Panc1 (cell line): Measurements from ENCODE around the gene PREB. TPM values are rescaled to one million over a fixed set of nuclear protein-coding genes. Genes with fewer than 3 reads are reported as not detected.

Source experiments
- ATAC-seq: fragments of 200-7000 bp; cut with Tn5 transposase; 2 replicates; pipeline ENCODE4 v1.9.1; 2020; ENCODE audit warnings: mild to moderate bottlenecking, moderate library complexity
- BruUV-seq: library from RNA; stranded (reverse); fragments of 400-500 nt; replicated peaks from 2 replicates; lab custom pipeline; 2021; lab: Mats Ljungman, UMichigan
- CTCF ChIA-PET: fragments of 300-600 bp; sonication (Branson Sonifier 250); formaldehyde crosslinking; loops from one replicate; lab custom pipeline; 2022; ENCODE audit warnings: antibody characterized with exemption; lab: Charles Lee
- POLR2A ChIA-PET: fragments of 300-600 bp; sonication (Branson Sonifier 250); formaldehyde crosslinking; loops from one replicate; lab custom pipeline; 2022; ENCODE audit warnings: antibody characterized with exemption; lab: Charles Lee
- DNase-seq: peaks from one replicate; pipeline ENCODE4 v3.0.0-alpha.2; 2010; ENCODE audit warnings: low read depth, low spot score
- H3K27ac ChIP-seq: 2 replicates; pipeline ENCODE4 v1.5.1; 2011; ENCODE audit warnings: mild to moderate bottlenecking, low read length, inconsistent platforms
- H3K27me3 ChIP-seq: fragments of 200-500 bp; sonication (Bioruptor generic); 2 replicates; pipeline ENCODE4 v1.6.0; 2014; ENCODE audit warnings: low read length, inconsistent platforms; ENCODE audit not compliant: control insufficient read depth, insufficient read depth
- H3K36me3 ChIP-seq: fragments of 200-500 bp; sonication (Bioruptor generic); 2 replicates; pipeline ENCODE4 v1.5.1; 2014; ENCODE audit warnings: inconsistent platforms, mild to moderate bottlenecking, low read length, moderate library complexity; ENCODE audit not compliant: control insufficient read depth, insufficient read depth
- H3K4me1 ChIP-seq: 2 replicates; pipeline ENCODE4 v1.5.1; 2011; ENCODE audit warnings: inconsistent platforms, mild to moderate bottlenecking, low read length, moderate library complexity; ENCODE audit not compliant: control insufficient read depth, insufficient read depth
- H3K4me3 ChIP-seq, 2 experiments: 2 replicates each; pipeline ENCODE4 v1.5.1; 2011 to 2012; ENCODE audit warnings: low read depth in 2 of 2, low read length in 2 of 2, mild to moderate bottlenecking in 2 of 2, inconsistent platforms in 1 of 2, moderate library complexity in 1 of 2
- H3K9me3 ChIP-seq: fragments of 200-500 bp; sonication (Bioruptor generic); 2 replicates; pipeline ENCODE4 v1.5.1; 2014; ENCODE audit warnings: low read depth, mild to moderate bottlenecking, inconsistent platforms, low read length, moderate library complexity; ENCODE audit not compliant: control insufficient read depth, insufficient read depth
- CTCF ChIP-seq: fragments of 450-650 bp; IDR thresholded peaks from 2 replicates; pipeline ENCODE4 v1.5.1; 2017; ENCODE audit warnings: mild to moderate bottlenecking
- POLR2AphosphoS5 ChIP-seq: IDR thresholded peaks from 2 replicates; pipeline ENCODE4 v1.6.1; 2012; ENCODE audit warnings: mild to moderate bottlenecking, low read depth, low read length, moderate library complexity
- REST ChIP-seq, 2 experiments: IDR thresholded peaks; 2 replicates each; pipeline ENCODE4 v1.6.1; 2011 to 2012; ENCODE audit warnings: low read depth in 2 of 2, control low read depth in 1 of 2, low read length in 1 of 2, mild to moderate bottlenecking in 1 of 2, moderate library complexity in 1 of 2; ENCODE audit not compliant: insufficient read depth in 1 of 2
- SIN3A ChIP-seq: IDR thresholded peaks from 2 replicates; pipeline ENCODE4 v1.6.1; 2012; ENCODE audit warnings: low read depth, mild to moderate bottlenecking, low read length, moderate library complexity, borderline replicate concordance; ENCODE audit not compliant: insufficient read depth
- TCF7L2 ChIP-seq: IDR thresholded peaks from 2 replicates; pipeline ENCODE4 v1.6.1; 2011; ENCODE audit warnings: mild to moderate bottlenecking, low read depth, low read length, inconsistent platforms
- in situ Hi-C: cut with HindIII; loops from 2 replicates; pipeline ENCODE4 v1.10.0; 2016; ENCODE audit warnings: low sequenced_read_pairs, low pct_unique_long_range_greater_than_20kb
- intact Hi-C: fragments of 100-400 bp; cut with micrococcal nuclease; formaldehyde crosslinking; loops from one replicate; pipeline ENCODE4 v1.10.0; 2022; ENCODE audit not compliant: unreplicated experiment
- total RNA-seq: library from RNA; stranded (reverse); gene quantifications from one replicate; pipeline ENCODE4 v1.2.1, GENCODE V29; 2021; ENCODE audit not compliant: unreplicated experiment

Gene PREB
- total RNA-seq, 1 experiment from 2014 or later, result 60.9 TPM

- no peak for ATAC-seq
- in situ Hi-C loops, result no loop called here
- Histone ChIP-seq H3K27me3 (peaks cover 2% of the 10 kb centered on the region), H3K36me3 (no peaks in the 10 kb centered on the region), H3K4me1 (no peaks in the 10 kb centered on the region), H3K27ac (no peak overlapping the region), H3K4me3 (no peak overlapping the region), H3K9me3 (no peaks in the 10 kb centered on the region)
- no TSS peak for BruUV-seq
- DNase-seq, result no peak
- intact Hi-C loops, result no loop called here
- ChIA-PET CTCF (no interaction called here), POLR2A (interaction anchor here (0.6 kb wide), 1 partner anchor 32 kb away, joined by 4 read pairs; no protein-coding TSS in a partner anchor)
- TF ChIP-seq TCF7L2 (no peak), SIN3A (no peak), CTCF (no peak), POLR2AphosphoS5 (no peak), REST (IDR thresholded peaks at IDR 0.05; ENCODE audit: insufficient read depth in 1 of 2, low read depth in 2 of 2, low read length in 1 of 2) (no peak)
Measured at GRCh38 chr2:27182346-27182745, 47.9 kb upstream of the PREB start.

GRCh38 chr2:27179344-27180000 is 45.0 kb upstream of the PREB start:
- no TSS peak for BruUV-seq

More at GRCh38 chr2:27179344-27180000, 45.0 kb upstream of the PREB start:
- H3K4me1 ChIP-seq, result no peaks in the 10 kb centered on the region
- ChIA-PET POLR2A (no interaction called here), CTCF (interaction anchor here (0.7 kb wide), 2 partner anchors 92 to 99 kb away, joined by 3 to 4 read pairs; no protein-coding TSS in a partner anchor)
- no peak overlapping the region for H3K4me3 ChIP-seq
- ATAC-seq (no peak), DNase-seq (no peak)
- in situ Hi-C loops (no loop called here), intact Hi-C loops (no loop called here)
- H3K36me3 ChIP-seq, result no peaks in the 10 kb centered on the region
- no peak for TF ChIP-seq SIN3A
- TF ChIP-seq POLR2AphosphoS5, result no peak
- TF ChIP-seq CTCF, result no peak
- TF ChIP-seq TCF7L2, result no peak
- TF ChIP-seq REST (IDR thresholded peaks at IDR 0.05; ENCODE audit: insufficient read depth in 1 of 2, low read depth in 2 of 2, low read length in 1 of 2), result no peak
- peaks cover 2% of the 10 kb centered on the region for H3K27me3 ChIP-seq
- H3K9me3 ChIP-seq, result no peaks in the 10 kb centered on the region
- no peak overlapping the region for H3K27ac ChIP-seq
